Panc1 (cell line): Measurements from ENCODE around the gene C12orf57. TPM values are rescaled to one million over a fixed set of nuclear protein-coding genes. Genes with fewer than 3 reads are reported as not detected.
A peak's percentile ranks its signal among the peaks of the same experiment; 100 is the strongest.

ENCODE experiments used
- ATAC-seq: fragments of 200-7000 bp; cut with Tn5 transposase; 2 replicates; pipeline ENCODE4 v1.9.1; 2020; ENCODE audit warnings: mild to moderate bottlenecking, moderate library complexity
- BruUV-seq: library from RNA; stranded (reverse); fragments of 400-500 nt; replicated peaks from 2 replicates; lab custom pipeline; 2021; lab: Mats Ljungman, UMichigan
- CTCF ChIA-PET: fragments of 300-600 bp; sonication (Branson Sonifier 250); formaldehyde crosslinking; loops from one replicate; lab custom pipeline; 2022; ENCODE audit warnings: antibody characterized with exemption; lab: Charles Lee
- POLR2A ChIA-PET: fragments of 300-600 bp; sonication (Branson Sonifier 250); formaldehyde crosslinking; loops from one replicate; lab custom pipeline; 2022; ENCODE audit warnings: antibody characterized with exemption; lab: Charles Lee
- DNase-seq: peaks from one replicate; pipeline ENCODE4 v3.0.0-alpha.2; 2010; ENCODE audit warnings: low read depth, low spot score
- H3K27ac ChIP-seq: 2 replicates; pipeline ENCODE4 v1.5.1; 2011; ENCODE audit warnings: mild to moderate bottlenecking, low read length, inconsistent platforms
- H3K27me3 ChIP-seq: fragments of 200-500 bp; sonication (Bioruptor generic); 2 replicates; pipeline ENCODE4 v1.6.0; 2014; ENCODE audit warnings: low read length, inconsistent platforms; ENCODE audit not compliant: control insufficient read depth, insufficient read depth
- H3K36me3 ChIP-seq: fragments of 200-500 bp; sonication (Bioruptor generic); 2 replicates; pipeline ENCODE4 v1.5.1; 2014; ENCODE audit warnings: inconsistent platforms, mild to moderate bottlenecking, low read length, moderate library complexity; ENCODE audit not compliant: control insufficient read depth, insufficient read depth
- H3K4me1 ChIP-seq: 2 replicates; pipeline ENCODE4 v1.5.1; 2011; ENCODE audit warnings: inconsistent platforms, mild to moderate bottlenecking, low read length, moderate library complexity; ENCODE audit not compliant: control insufficient read depth, insufficient read depth
- H3K4me3 ChIP-seq, 2 experiments: 2 replicates each; pipeline ENCODE4 v1.5.1; 2011 to 2012; ENCODE audit warnings: low read depth in 2 of 2, low read length in 2 of 2, mild to moderate bottlenecking in 2 of 2, inconsistent platforms in 1 of 2, moderate library complexity in 1 of 2
- H3K9me3 ChIP-seq: fragments of 200-500 bp; sonication (Bioruptor generic); 2 replicates; pipeline ENCODE4 v1.5.1; 2014; ENCODE audit warnings: low read depth, mild to moderate bottlenecking, inconsistent platforms, low read length, moderate library complexity; ENCODE audit not compliant: control insufficient read depth, insufficient read depth
- CTCF ChIP-seq: fragments of 450-650 bp; IDR thresholded peaks from 2 replicates; pipeline ENCODE4 v1.5.1; 2017; ENCODE audit warnings: mild to moderate bottlenecking
- POLR2AphosphoS5 ChIP-seq: IDR thresholded peaks from 2 replicates; pipeline ENCODE4 v1.6.1; 2012; ENCODE audit warnings: mild to moderate bottlenecking, low read depth, low read length, moderate library complexity
- REST ChIP-seq, 2 experiments: IDR thresholded peaks; 2 replicates each; pipeline ENCODE4 v1.6.1; 2011 to 2012; ENCODE audit warnings: low read depth in 2 of 2, control low read depth in 1 of 2, low read length in 1 of 2, mild to moderate bottlenecking in 1 of 2, moderate library complexity in 1 of 2; ENCODE audit not compliant: insufficient read depth in 1 of 2
- SIN3A ChIP-seq: IDR thresholded peaks from 2 replicates; pipeline ENCODE4 v1.6.1; 2012; ENCODE audit warnings: low read depth, mild to moderate bottlenecking, low read length, moderate library complexity, borderline replicate concordance; ENCODE audit not compliant: insufficient read depth
- TCF7L2 ChIP-seq: IDR thresholded peaks from 2 replicates; pipeline ENCODE4 v1.6.1; 2011; ENCODE audit warnings: mild to moderate bottlenecking, low read depth, low read length, inconsistent platforms
- in situ Hi-C: cut with HindIII; loops from 2 replicates; pipeline ENCODE4 v1.10.0; 2016; ENCODE audit warnings: low sequenced_read_pairs, low pct_unique_long_range_greater_than_20kb
- intact Hi-C: fragments of 100-400 bp; cut with micrococcal nuclease; formaldehyde crosslinking; loops from one replicate; pipeline ENCODE4 v1.10.0; 2022; ENCODE audit not compliant: unreplicated experiment
- total RNA-seq: library from RNA; stranded (reverse); gene quantifications from one replicate; pipeline ENCODE4 v1.2.1, GENCODE V29; 2021; ENCODE audit not compliant: unreplicated experiment

The C12orf57 gene
- total RNA-seq, 1 experiment from 2014 or later: 126 TPM

GRCh38 chr12:6979021-6979420, 35.2 kb downstream of the C12orf57 start:
- no TSS peak for BruUV-seq
- intact Hi-C loops (no loop called here), in situ Hi-C loops (no loop called here)
- H3K36me3 ChIP-seq: peaks cover 3% of the 10 kb centered on the region; the same call in 1 of the 2 replicates
- no peak for TF ChIP-seq POLR2AphosphoS5
- no peak for TF ChIP-seq REST (IDR thresholded peaks at IDR 0.05; ENCODE audit: insufficient read depth in 1 of 2, low read depth in 2 of 2, low read length in 1 of 2)
- TF ChIP-seq CTCF: no peak
- TF ChIP-seq TCF7L2: no peak
- no peak for TF ChIP-seq SIN3A
- no peak overlapping the region for H3K4me3 ChIP-seq
- no peaks in the 10 kb centered on the region for H3K27me3 ChIP-seq
- no peaks in the 10 kb centered on the region for H3K9me3 ChIP-seq
- no peak overlapping the region for H3K27ac ChIP-seq
- DNase-seq: no peak
- ATAC-seq: 0 out of 2 replicates have a peak, but pooled peaks have one; percentile 28
- ChIA-PET CTCF (no interaction called here), POLR2A (no interaction called here)
- H3K4me1 ChIP-seq: no peaks in the 10 kb centered on the region

GRCh38 chr12:6979453-6979852, 35.6 kb downstream of the C12orf57 start:
- H3K4me3 ChIP-seq: no peak overlapping the region
- in situ Hi-C loops: no loop called here
- no TSS peak for BruUV-seq
- H3K36me3 ChIP-seq: peaks cover 1% of the 10 kb centered on the region; the same call in 1 of the 2 replicates
- intact Hi-C loops: no loop called here
- H3K9me3 ChIP-seq: no peaks in the 10 kb centered on the region
- H3K27me3 ChIP-seq: no peaks in the 10 kb centered on the region
- TF ChIP-seq REST (IDR thresholded peaks at IDR 0.05; ENCODE audit: insufficient read depth in 1 of 2, low read depth in 2 of 2, low read length in 1 of 2) (no peak), CTCF (no peak), POLR2AphosphoS5 (no peak), SIN3A (no peak), TCF7L2 (no peak)
- CTCF ChIA-PET: no interaction called here
- DNase-seq: no peak
- no peak overlapping the region for H3K27ac ChIP-seq
- no peaks in the 10 kb centered on the region for H3K4me1 ChIP-seq
- ATAC-seq: no peak
- POLR2A ChIA-PET: no interaction called here
